Panc1 (cell line): Measurements from ENCODE around the gene ABHD14A. TPM values are rescaled to one million over a fixed set of nuclear protein-coding genes. Genes with fewer than 3 reads are reported as not detected.

Experiments
- ATAC-seq: fragments of 200-7000 bp; cut with Tn5 transposase; 2 replicates; pipeline ENCODE4 v1.9.1; 2020; ENCODE audit warnings: mild to moderate bottlenecking, moderate library complexity
- BruUV-seq: library from RNA; stranded (reverse); fragments of 400-500 nt; replicated peaks from 2 replicates; lab custom pipeline; 2021; lab: Mats Ljungman, UMichigan
- CTCF ChIA-PET: fragments of 300-600 bp; sonication (Branson Sonifier 250); formaldehyde crosslinking; loops from one replicate; lab custom pipeline; 2022; ENCODE audit warnings: antibody characterized with exemption; lab: Charles Lee
- POLR2A ChIA-PET: fragments of 300-600 bp; sonication (Branson Sonifier 250); formaldehyde crosslinking; loops from one replicate; lab custom pipeline; 2022; ENCODE audit warnings: antibody characterized with exemption; lab: Charles Lee
- DNase-seq: peaks from one replicate; pipeline ENCODE4 v3.0.0-alpha.2; 2010; ENCODE audit warnings: low read depth, low spot score
- H3K27ac ChIP-seq: 2 replicates; pipeline ENCODE4 v1.5.1; 2011; ENCODE audit warnings: mild to moderate bottlenecking, low read length, inconsistent platforms
- H3K27me3 ChIP-seq: fragments of 200-500 bp; sonication (Bioruptor generic); 2 replicates; pipeline ENCODE4 v1.6.0; 2014; ENCODE audit warnings: low read length, inconsistent platforms; ENCODE audit not compliant: control insufficient read depth, insufficient read depth
- H3K36me3 ChIP-seq: fragments of 200-500 bp; sonication (Bioruptor generic); 2 replicates; pipeline ENCODE4 v1.5.1; 2014; ENCODE audit warnings: inconsistent platforms, mild to moderate bottlenecking, low read length, moderate library complexity; ENCODE audit not compliant: control insufficient read depth, insufficient read depth
- H3K4me1 ChIP-seq: 2 replicates; pipeline ENCODE4 v1.5.1; 2011; ENCODE audit warnings: inconsistent platforms, mild to moderate bottlenecking, low read length, moderate library complexity; ENCODE audit not compliant: control insufficient read depth, insufficient read depth
- H3K4me3 ChIP-seq, 2 experiments: 2 replicates each; pipeline ENCODE4 v1.5.1; 2011 to 2012; ENCODE audit warnings: low read depth in 2 of 2, low read length in 2 of 2, mild to moderate bottlenecking in 2 of 2, inconsistent platforms in 1 of 2, moderate library complexity in 1 of 2
- H3K9me3 ChIP-seq: fragments of 200-500 bp; sonication (Bioruptor generic); 2 replicates; pipeline ENCODE4 v1.5.1; 2014; ENCODE audit warnings: low read depth, mild to moderate bottlenecking, inconsistent platforms, low read length, moderate library complexity; ENCODE audit not compliant: control insufficient read depth, insufficient read depth
- CTCF ChIP-seq: fragments of 450-650 bp; IDR thresholded peaks from 2 replicates; pipeline ENCODE4 v1.5.1; 2017; ENCODE audit warnings: mild to moderate bottlenecking
- POLR2AphosphoS5 ChIP-seq: IDR thresholded peaks from 2 replicates; pipeline ENCODE4 v1.6.1; 2012; ENCODE audit warnings: mild to moderate bottlenecking, low read depth, low read length, moderate library complexity
- REST ChIP-seq, 2 experiments: IDR thresholded peaks; 2 replicates each; pipeline ENCODE4 v1.6.1; 2011 to 2012; ENCODE audit warnings: low read depth in 2 of 2, control low read depth in 1 of 2, low read length in 1 of 2, mild to moderate bottlenecking in 1 of 2, moderate library complexity in 1 of 2; ENCODE audit not compliant: insufficient read depth in 1 of 2
- SIN3A ChIP-seq: IDR thresholded peaks from 2 replicates; pipeline ENCODE4 v1.6.1; 2012; ENCODE audit warnings: low read depth, mild to moderate bottlenecking, low read length, moderate library complexity, borderline replicate concordance; ENCODE audit not compliant: insufficient read depth
- TCF7L2 ChIP-seq: IDR thresholded peaks from 2 replicates; pipeline ENCODE4 v1.6.1; 2011; ENCODE audit warnings: mild to moderate bottlenecking, low read depth, low read length, inconsistent platforms
- in situ Hi-C: cut with HindIII; loops from 2 replicates; pipeline ENCODE4 v1.10.0; 2016; ENCODE audit warnings: low sequenced_read_pairs, low pct_unique_long_range_greater_than_20kb
- intact Hi-C: fragments of 100-400 bp; cut with micrococcal nuclease; formaldehyde crosslinking; loops from one replicate; pipeline ENCODE4 v1.10.0; 2022; ENCODE audit not compliant: unreplicated experiment
- total RNA-seq: library from RNA; stranded (reverse); gene quantifications from one replicate; pipeline ENCODE4 v1.2.1, GENCODE V29; 2021; ENCODE audit not compliant: unreplicated experiment

The ABHD14A gene
- total RNA-seq, 1 experiment from 2014 or later: 11.3 TPM

GRCh38 chr3:51961011-51961410 is 13.9 kb upstream of the ABHD14A start:
- no peak for TF ChIP-seq CTCF
- no peak for TF ChIP-seq POLR2AphosphoS5
- TF ChIP-seq REST (IDR thresholded peaks at IDR 0.05; ENCODE audit: insufficient read depth in 1 of 2, low read depth in 2 of 2, low read length in 1 of 2): no peak
- no peak for TF ChIP-seq TCF7L2
- TF ChIP-seq SIN3A: no peak
- CTCF ChIA-PET: no interaction called here
- no TSS peak for BruUV-seq
- H3K27me3 ChIP-seq: no peaks in the 10 kb centered on the region
- no peaks in the 10 kb centered on the region for H3K36me3 ChIP-seq
- no peaks in the 10 kb centered on the region for H3K9me3 ChIP-seq
- intact Hi-C loops (no loop called here), in situ Hi-C loops (no loop called here)
- POLR2A ChIA-PET: no interaction called here
- DNase-seq (no peak), ATAC-seq (no peak)
- no peaks in the 10 kb centered on the region for H3K4me1 ChIP-seq
- H3K4me3 ChIP-seq: no peak overlapping the region
- H3K27ac ChIP-seq: no peak overlapping the region

GRCh38 chr3:51961602-51962569 is 13.0 kb upstream of the ABHD14A start:
- H3K4me1 ChIP-seq: no peaks in the 10 kb centered on the region; the same call in none of the 2 replicates
- BruUV-seq: no TSS peak
- ChIA-PET CTCF (interaction anchor here (0.9 kb wide), 1 partner anchor 19 kb away, joined by 3 read pairs; no protein-coding TSS in a partner anchor), POLR2A (no interaction called here)
- DNase-seq (no peak), ATAC-seq (no peak)
- H3K9me3 ChIP-seq: no peaks in the 10 kb centered on the region
- in situ Hi-C loops: no loop called here
- intact Hi-C loops: no loop called here
- no peaks in the 10 kb centered on the region for H3K27me3 ChIP-seq
- TF ChIP-seq CTCF: no peak
- TF ChIP-seq TCF7L2: no peak
- no peak for TF ChIP-seq SIN3A
- TF ChIP-seq POLR2AphosphoS5: no peak
- no peak for TF ChIP-seq REST (IDR thresholded peaks at IDR 0.05; ENCODE audit: insufficient read depth in 1 of 2, low read depth in 2 of 2, low read length in 1 of 2)
- H3K4me3 ChIP-seq: no peak overlapping the region
- H3K27ac ChIP-seq: no peak overlapping the region
- no peaks in the 10 kb centered on the region for H3K36me3 ChIP-seq
